Esophagus squamous epithelium (tissue), 5 donors: ENCODE results near the gene MYO3B. TPM values are rescaled to one million over a fixed set of nuclear protein-coding genes. Genes with fewer than 3 reads are reported as not detected.

Experiments
- DNase-seq: peaks from one replicate; lab custom pipeline; 2025; lab: John Stamatoyannopoulos, UW
- H3K27ac ChIP-seq, 4 donors: fragments of 200-600 bp; sonication (generic); one replicate each; pipeline ENCODE4 v1.5.1; 2016 to 2019; ENCODE audit warnings: mild to moderate bottlenecking in 1 of 4
- H3K27me3 ChIP-seq, 4 donors: fragments of 200-600 bp; sonication (generic); 1 replicate in 3 of 4; 2 replicates in 1 of 4; pipeline versions ENCODE4 v1.5.1 to v1.6.0; 2017 to 2021; ENCODE audit warnings: antibody characterized with exemption in 1 of 4
- H3K36me3 ChIP-seq, 3 donors: fragments of 200-600 bp; sonication (generic); one replicate each; pipeline ENCODE4 v1.5.1; 2016 to 2019
- H3K4me1 ChIP-seq, 3 donors: fragments of 200-600 bp; sonication (generic); one replicate each; pipeline ENCODE4 v1.5.1; 2017 to 2019
- H3K4me3 ChIP-seq, 4 donors: fragments of 200-600 bp; sonication (generic); 1 replicate in 3 of 4; 2 replicates in 1 of 4; pipeline ENCODE4 v1.5.1; 2016 to 2019; ENCODE audit warnings: mild to moderate bottlenecking in 2 of 4, moderate library complexity in 1 of 4
- H3K9me3 ChIP-seq, 3 donors: fragments of 200-600 bp; sonication (generic); one replicate each; pipeline ENCODE4 v1.5.1; 2016 to 2019
- CTCF ChIP-seq, 6 experiments: fragments of 450-650 bp in 4 of 6; fragments of 200-600 bp in 2 of 6; sonication (generic) in 2 of 6; IDR thresholded peaks; one replicate each; pipeline ENCODE4 v1.5.1; 2016 to 2019; ENCODE audit warnings: antibody characterized with exemption in 6 of 6, mild to moderate bottlenecking in 4 of 6, moderate library complexity in 4 of 6
- POLR2A ChIP-seq, 4 donors: fragments of 450-650 bp; IDR thresholded peaks; one replicate each; pipeline ENCODE4 v1.6.1; 2017; ENCODE audit warnings: antibody characterized with exemption in 4 of 4, mild to moderate bottlenecking in 4 of 4, moderate library complexity in 3 of 4
- WGBS, 2 donors: methylation state at CpG; one replicate each; pipeline ENCODE4 v1.1.5; 2018; 5-methylcytosine and 5-hydroxymethylcytosine counted together
- intact Hi-C: fragments of 100-400 bp; cut with DNase I; formaldehyde crosslinking; loops from one replicate; pipeline ENCODE4 v1.15.0; 2022
- total RNA-seq, 4 donors: library from RNA; depleted of rRNA; stranded (reverse); fragments of >200 nt; gene quantifications; one replicate each; pipeline ENCODE4 v1.1.0, GENCODE V29; 2016
- donor health status: DM: yes; HTN: yes; CAD: no.

The MYO3B gene
- total RNA-seq, 4 donors from 2014 or later, result 0.15 to 0.38 (median 0.18) TPM

- DNase-seq, result no peak
- intact Hi-C loops, result no loop called here
- peak overlapping the region in 2 of 4 donors; percentile 1 to 4 for H3K27ac ChIP-seq
Observed at GRCh38 chr2:170454471-170455372, 276.8 kb downstream of the MYO3B start.

GRCh38 chr2:170455617-170456426 is 277.9 kb downstream of the MYO3B start:
- Histone ChIP-seq H3K27ac (peak overlapping the region in 1 of 4 donors; percentile 1), H3K9me3 (no peaks in the 10 kb centered on the region), H3K4me3 (no peak overlapping the region), H3K36me3 (no peaks in the 10 kb centered on the region), H3K27me3 (no peaks in the 10 kb centered on the region), H3K4me1 (peaks cover 0 to 5% (median 0%) of the 10 kb centered on the region in 3 donors)
- intact Hi-C loops, result no loop called here
- DNase-seq, result no peak
- 43 to 61% methylated on average over 5 of the region's 5 CpGs for WGBS, 2 donors
- TF ChIP-seq CTCF (IDR thresholded peaks at IDR 0.05), result no peak

More at GRCh38 chr2:170454471-170455372, 276.8 kb downstream of the MYO3B start:
- Histone ChIP-seq H3K27me3 (no peaks in the 10 kb centered on the region), H3K4me3 (no peak overlapping the region), H3K36me3 (no peaks in the 10 kb centered on the region), H3K4me1 (peaks cover 0 to 5% (median 0%) of the 10 kb centered on the region in 3 donors), H3K9me3 (no peaks in the 10 kb centered on the region)
- 55 to 86% methylated on average over 2 to 6 of the region's 7 CpGs for WGBS, 2 donors
- TF ChIP-seq POLR2A (IDR thresholded peaks at IDR 0.05), result no peak
- TF ChIP-seq CTCF (IDR thresholded peaks at IDR 0.05), result no peak

GRCh38 chr2:170456914-170457313 is 279.0 kb downstream of the MYO3B start:
- intact Hi-C loops, result no loop called here
- TF ChIP-seq CTCF (IDR thresholded peaks at IDR 0.05) (no peak), POLR2A (IDR thresholded peaks at IDR 0.05) (no peak)
- no peaks in the 10 kb centered on the region for H3K36me3 ChIP-seq
- no peaks in the 10 kb centered on the region for H3K9me3 ChIP-seq
- H3K4me1 ChIP-seq, result peaks cover 0 to 5% (median 0%) of the 10 kb centered on the region in 3 donors
- no peak overlapping the region for H3K27ac ChIP-seq
- no peak overlapping the region for H3K4me3 ChIP-seq
- WGBS, 2 donors, result 83 to 93% methylated on average over 3 of the region's 3 CpGs
- DNase-seq, result no peak
- H3K27me3 ChIP-seq, result no peaks in the 10 kb centered on the region

GRCh38 chr2:170457742-170458141 is 279.8 kb downstream of the MYO3B start:
- DNase-seq, result no peak
- WGBS, 2 donors, result 90 to 93% methylated on average over 5 to 9 of the region's 9 CpGs
- H3K9me3 ChIP-seq, result no peaks in the 10 kb centered on the region
- H3K4me1 ChIP-seq, result peaks cover 0 to 5% (median 0%) of the 10 kb centered on the region in 3 donors
- TF ChIP-seq CTCF (IDR thresholded peaks at IDR 0.05) (no peak), POLR2A (IDR thresholded peaks at IDR 0.05) (no peak)
- intact Hi-C loops, result no loop called here
- H3K27ac ChIP-seq, result no peak overlapping the region
- H3K27me3 ChIP-seq, result no peaks in the 10 kb centered on the region
- H3K4me3 ChIP-seq, result no peak overlapping the region
- no peaks in the 10 kb centered on the region for H3K36me3 ChIP-seq
